Erythroblast (primary cell): ENCODE data around the gene UQCC5.

Experiments
- DNase-seq, 2 experiments: peaks; one replicate each; lab custom pipeline; 2025; lab: John Stamatoyannopoulos, UW
- GATA1 ChIP-seq: IDR thresholded peaks from 2 replicates; pipeline ENCODE4 v1.6.1; 2011; ENCODE audit warnings: low read depth, mild to moderate bottlenecking, control low read depth, low read length, moderate library complexity
- POLR2A ChIP-seq: IDR thresholded peaks from 2 replicates; pipeline ENCODE4 v1.6.1; 2011; ENCODE audit warnings: mild to moderate bottlenecking, low read length

UQCC5 gene

GRCh38 chr3:52536369-52537164 lies at the start of gene UQCC5:
Gene UQCC5, plus strand, starts transcription at chr3:52536605. Its CDS starts 151 bp downstream, at chr3:52536756.
- TF ChIP-seq GATA1: no peak
- TF ChIP-seq POLR2A: peak; percentile 92
- peak; percentile 99 for DNase-seq

DNA sequence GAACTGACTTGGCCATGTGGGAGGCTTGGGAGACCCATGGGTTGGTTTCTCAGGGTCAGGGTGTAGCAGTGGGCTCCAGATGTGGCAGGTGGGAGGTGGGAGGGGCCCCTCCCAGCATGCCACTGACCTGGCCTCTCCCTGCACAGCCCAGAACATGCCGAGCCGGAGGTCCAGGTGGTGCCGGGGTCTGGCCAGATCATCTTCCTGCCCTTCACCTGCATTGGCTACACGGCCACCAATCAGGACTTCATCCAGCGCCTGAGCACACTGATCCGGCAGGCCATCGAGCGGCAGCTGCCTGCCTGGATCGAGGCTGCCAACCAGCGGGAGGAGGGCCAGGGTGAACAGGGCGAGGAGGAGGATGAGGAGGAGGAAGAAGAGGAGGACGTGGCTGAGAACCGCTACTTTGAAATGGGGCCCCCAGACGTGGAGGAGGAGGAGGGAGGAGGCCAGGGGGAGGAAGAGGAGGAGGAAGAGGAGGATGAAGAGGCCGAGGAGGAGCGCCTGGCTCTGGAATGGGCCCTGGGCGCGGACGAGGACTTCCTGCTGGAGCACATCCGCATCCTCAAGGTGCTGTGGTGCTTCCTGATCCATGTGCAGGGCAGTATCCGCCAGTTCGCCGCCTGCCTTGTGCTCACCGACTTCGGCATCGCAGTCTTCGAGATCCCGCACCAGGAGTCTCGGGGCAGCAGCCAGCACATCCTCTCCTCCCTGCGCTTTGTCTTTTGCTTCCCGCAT lies 49.2 kb upstream of the UQCC5 start:
- no peak for DNase-seq
- TF ChIP-seq GATA1: no peak
- TF ChIP-seq POLR2A: no peak

DNA sequence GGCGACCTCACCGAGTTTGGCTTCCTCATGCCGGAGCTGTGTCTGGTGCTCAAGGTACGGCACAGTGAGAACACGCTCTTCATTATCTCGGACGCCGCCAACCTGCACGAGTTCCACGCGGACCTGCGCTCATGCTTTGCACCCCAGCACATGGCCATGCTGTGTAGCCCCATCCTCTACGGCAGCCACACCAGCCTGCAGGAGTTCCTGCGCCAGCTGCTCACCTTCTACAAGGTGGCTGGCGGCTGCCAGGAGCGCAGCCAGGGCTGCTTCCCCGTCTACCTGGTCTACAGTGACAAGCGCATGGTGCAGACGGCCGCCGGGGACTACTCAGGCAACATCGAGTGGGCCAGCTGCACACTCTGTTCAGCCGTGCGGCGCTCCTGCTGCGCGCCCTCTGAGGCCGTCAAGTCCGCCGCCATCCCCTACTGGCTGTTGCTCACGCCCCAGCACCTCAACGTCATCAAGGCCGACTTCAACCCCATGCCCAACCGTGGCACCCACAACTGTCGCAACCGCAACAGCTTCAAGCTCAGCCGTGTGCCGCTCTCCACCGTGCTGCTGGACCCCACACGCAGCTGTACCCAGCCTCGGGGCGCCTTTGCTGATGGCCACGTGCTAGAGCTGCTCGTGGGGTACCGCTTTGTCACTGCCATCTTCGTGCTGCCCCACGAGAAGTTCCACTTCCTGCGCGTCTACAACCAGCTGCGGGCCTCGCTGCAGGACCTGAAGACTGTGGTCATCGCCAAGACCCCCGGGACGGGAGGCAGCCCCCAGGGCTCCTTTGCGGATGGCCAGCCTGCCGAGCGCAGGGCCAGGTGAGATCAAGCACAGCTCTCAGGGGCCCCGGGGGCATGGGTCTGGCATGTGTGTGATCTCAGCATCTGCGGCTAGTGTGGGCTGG lies 48.4 kb upstream of the UQCC5 start:
- TF ChIP-seq POLR2A (no peak), GATA1 (no peak)
- no peak for DNase-seq

GRCh38 chr3:52488746-52489145 lies 47.7 kb upstream of the UQCC5 start:
- DNase-seq: no peak
- TF ChIP-seq POLR2A (no peak), GATA1 (no peak)

DNA sequence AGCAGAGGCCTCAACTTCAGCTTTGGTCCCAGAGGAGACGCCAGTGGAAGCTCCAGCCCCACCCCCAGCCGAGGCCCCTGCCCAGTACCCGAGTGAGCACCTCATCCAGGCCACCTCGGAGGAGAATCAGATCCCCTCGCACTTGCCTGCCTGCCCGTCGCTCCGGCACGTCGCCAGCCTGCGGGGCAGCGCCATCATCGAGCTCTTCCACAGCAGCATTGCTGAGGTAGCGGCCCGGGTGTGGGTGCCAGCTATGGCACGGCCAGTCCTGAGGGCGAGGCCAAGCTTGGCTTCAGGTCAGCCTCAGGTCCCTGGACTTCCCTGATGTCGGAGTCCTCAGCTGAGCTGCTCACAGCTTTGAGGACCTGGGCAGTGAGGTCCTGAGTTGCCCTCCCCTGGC lies 47.0 kb upstream of the UQCC5 start:
- no peak for DNase-seq
- no peak for TF ChIP-seq GATA1
- no peak for TF ChIP-seq POLR2A

DNA sequence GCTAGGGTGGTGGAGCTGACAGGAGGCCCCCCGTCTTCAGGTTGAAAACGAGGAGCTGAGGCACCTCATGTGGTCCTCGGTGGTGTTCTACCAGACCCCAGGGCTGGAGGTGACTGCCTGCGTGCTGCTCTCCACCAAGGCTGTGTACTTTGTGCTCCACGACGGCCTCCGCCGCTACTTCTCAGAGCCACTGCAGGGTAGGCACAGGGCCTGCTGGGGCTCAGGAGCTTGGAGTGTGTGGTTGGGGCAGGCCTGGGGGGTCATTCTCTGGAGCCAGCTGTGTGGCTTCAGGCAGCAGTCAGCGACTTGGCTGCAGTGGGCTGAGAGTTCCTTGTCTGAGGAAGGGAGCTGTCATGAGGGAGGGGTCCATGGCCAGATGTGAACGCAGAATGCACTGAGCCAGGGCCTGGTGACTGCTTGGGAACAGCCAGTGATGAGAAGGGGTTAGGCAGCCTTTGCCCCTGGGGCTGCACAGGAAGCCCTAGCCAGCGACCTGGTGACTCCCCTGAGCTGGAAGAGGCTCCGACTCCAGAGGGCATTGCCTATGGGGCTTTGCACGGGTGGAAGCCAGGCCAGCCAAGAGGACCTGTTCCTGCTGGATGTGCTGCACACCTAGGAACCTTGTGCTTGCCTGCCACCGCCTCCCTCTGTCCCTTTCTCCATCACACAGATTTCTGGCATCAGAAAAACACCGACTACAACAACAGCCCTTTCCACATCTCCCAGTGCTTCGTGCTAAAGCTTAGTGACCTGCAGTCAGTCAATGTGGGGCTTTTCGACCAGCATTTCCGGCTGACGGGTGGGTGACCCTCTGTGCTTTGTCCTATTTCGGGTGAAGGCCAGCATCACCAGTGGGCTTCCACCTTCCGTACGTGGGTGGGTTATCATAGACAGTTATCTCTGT lies 46.1 kb upstream of the UQCC5 start:
- no peak for DNase-seq
- TF ChIP-seq POLR2A: no peak
- TF ChIP-seq GATA1: no peak

DNA sequence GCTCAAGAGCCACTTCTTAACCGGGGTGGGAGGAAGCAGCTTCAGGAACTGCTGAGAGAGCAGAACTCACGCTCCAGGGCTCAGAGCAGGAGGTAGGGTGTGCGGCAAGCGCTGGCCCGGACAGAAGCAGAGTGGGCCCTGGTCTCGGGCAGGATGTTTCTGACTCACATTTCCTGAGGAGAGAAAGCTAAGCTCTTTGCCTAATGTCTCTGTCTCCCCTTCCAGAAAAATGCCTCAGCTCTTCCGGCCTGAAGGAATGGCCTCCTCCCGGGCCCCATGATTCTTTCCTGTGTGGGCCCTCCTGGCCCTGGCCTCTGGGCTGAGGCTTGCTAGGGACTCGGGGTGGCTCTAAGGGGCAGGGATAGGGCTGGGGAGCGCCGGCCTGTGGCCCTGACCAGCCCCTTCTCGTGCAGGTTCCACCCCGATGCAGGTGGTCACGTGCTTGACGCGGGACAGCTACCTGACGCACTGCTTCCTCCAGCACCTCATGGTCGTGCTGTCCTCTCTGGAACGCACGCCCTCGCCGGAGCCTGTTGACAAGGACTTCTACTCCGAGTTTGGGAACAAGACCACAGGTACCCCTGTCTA lies 45.4 kb upstream of the UQCC5 start:
- TF ChIP-seq GATA1 (no peak), POLR2A (no peak)
- no peak for DNase-seq

- DNase-seq: no peak
- TF ChIP-seq GATA1 (no peak), POLR2A (no peak)
Measured at GRCh38 chr3:52492059-52492458, 44.3 kb upstream of the UQCC5 start.

- TF ChIP-seq GATA1 (no peak), POLR2A (no peak)
- DNase-seq: no peak
Measured at GRCh38 chr3:52493232-52494017, 43.0 kb upstream of the UQCC5 start.

DNA sequence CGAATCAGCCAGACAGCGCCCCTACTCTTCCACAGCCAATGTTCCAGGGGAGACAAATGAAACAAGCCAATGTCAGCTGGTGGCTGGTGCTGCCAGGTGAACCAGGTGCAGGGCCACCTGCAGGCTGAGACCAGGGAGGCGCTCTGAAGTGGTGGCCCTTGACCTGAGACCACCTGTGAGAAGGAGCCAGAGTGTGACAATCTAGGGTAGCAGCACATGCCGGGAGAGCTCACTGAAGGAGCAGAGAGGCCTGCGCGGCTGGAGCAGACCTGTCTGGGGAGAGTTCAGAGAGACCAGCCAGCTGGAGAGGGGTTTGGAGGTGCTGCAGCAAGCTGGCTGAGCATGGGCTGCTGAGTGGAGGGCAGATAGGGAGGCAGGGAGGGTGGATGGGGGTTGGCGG lies 42.0 kb upstream of the UQCC5 start:
- no peak for TF ChIP-seq GATA1
- no peak for TF ChIP-seq POLR2A

GRCh38 chr3:52494886-52495495 lies 41.4 kb upstream of the UQCC5 start, which contains the start of gene STAB1:
Gene STAB1, plus strand, starts transcription at chr3:52495338. Its CDS starts 76 bp downstream, at chr3:52495414.
- DNase-seq: no peak
- TF ChIP-seq GATA1 (no peak), POLR2A (no peak)

More for the DNA sequence above, 42.0 kb upstream of the UQCC5 start:
- DNase-seq: no peak
